ENCODE results near the gene POLD4.
"Not testable (repeated sequence)": the region's sequence is repeated elsewhere in the genome, so short reads cannot be mapped to it uniquely, and the experiment has no call there.

The POLD4 gene

DNA sequence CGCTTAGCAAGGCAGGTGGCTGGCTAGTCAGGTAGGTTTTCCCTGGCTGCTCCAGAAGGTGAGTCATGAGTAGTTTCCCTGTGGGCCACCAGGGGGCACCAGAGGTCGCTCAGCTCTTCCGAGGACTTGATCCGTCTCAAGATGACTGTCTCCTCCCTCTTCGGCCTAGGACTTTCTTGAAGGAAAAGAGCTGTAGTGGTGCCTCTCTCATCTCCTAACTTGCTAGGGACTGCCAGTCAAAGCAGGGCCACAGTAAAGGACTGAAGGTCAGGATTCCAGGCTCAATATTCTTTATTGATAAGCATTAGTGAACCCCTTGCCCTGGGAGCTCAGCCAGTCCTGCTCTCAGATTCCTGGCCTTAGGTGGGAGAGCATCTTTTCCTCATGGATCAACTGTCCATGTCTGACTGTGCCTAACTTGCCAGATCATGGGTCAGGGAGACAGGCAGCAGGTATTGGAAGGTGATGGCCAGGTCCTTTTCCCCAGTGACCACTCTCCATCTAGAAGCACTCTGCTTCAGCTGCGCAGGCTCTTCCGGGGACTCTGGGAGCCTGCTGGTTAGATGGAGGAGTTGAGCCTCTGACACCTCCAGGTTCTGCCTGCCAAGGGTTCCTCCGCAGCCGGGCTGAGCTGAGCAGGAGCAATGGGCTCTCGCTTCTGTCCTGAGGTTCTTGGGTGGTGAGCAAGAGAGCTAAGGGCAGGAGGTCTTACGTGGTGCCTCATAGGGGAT lies 1.9 kb downstream of the POLD4 start:
- peak; percentile 44 to 77 (median 52) for DNase-seq

DNA sequence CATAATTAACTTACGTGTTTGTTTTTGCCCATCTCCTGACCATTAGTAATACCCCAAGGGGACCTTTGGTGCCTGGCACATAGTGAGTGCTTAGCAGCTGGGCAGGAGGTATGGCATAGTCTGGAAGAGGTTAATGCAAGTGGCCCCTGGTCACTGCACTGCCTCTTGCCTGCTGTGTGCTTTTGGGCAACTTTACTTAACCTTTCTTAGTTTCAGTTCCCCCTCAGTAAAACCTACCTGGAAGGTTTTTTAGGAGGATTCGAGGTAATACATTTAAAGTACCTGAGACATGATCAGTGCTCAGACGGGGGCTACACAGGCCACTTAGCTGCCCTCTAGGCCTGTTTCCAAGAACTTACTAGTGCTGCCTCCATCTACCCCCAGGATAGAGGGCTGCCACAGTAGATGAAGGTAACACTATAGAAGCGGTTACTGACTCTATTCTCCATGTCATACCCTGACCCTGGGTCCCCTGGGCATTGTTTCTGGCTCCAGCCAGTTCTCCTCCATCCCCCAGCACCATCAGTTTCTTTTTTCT lies 3.3 kb downstream of the POLD4 start:
- DNase-seq, result no peak

DNA sequence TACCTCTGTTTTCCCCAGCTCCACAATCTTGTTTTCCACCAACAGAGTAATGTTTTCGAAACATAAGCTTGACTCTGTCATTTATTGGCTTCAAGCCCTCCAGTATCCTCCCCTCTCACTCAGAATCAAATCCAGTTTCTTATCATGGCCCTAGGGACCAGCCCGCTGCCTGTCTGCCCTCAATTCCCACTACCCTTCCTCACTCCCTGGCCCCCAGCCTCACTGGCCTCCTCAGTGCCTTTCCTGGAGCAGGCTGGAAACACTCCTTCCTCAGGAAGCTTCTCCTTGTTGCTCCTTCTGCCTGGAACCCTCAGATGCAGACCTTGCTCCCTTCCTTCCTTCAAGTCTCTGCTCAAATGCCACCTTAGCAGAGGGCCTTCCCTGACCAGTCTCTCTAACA lies 3.9 kb downstream of the POLD4 start:
- DNase-seq, result no peak

DNA sequence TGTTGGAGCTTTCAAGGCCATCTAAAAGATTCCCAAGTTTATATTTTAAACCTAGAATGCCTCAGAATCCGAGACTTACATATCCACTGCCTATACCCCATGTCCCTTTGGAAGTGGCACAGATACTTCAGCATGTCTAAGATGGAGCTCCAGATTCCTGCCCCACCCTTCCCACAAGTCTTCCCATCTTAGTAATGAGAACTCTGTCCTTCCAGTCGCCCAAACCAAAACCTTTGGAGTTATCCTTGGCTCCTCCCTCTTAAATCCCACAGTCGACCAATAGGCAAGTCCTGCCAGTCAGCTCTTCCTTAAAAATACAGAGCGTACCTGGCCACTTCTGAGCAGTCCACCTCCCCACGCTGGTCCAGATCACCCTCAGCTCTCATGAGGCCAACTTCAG lies 4.3 kb downstream of the POLD4 start:
- DNase-seq, result no peak

DNA sequence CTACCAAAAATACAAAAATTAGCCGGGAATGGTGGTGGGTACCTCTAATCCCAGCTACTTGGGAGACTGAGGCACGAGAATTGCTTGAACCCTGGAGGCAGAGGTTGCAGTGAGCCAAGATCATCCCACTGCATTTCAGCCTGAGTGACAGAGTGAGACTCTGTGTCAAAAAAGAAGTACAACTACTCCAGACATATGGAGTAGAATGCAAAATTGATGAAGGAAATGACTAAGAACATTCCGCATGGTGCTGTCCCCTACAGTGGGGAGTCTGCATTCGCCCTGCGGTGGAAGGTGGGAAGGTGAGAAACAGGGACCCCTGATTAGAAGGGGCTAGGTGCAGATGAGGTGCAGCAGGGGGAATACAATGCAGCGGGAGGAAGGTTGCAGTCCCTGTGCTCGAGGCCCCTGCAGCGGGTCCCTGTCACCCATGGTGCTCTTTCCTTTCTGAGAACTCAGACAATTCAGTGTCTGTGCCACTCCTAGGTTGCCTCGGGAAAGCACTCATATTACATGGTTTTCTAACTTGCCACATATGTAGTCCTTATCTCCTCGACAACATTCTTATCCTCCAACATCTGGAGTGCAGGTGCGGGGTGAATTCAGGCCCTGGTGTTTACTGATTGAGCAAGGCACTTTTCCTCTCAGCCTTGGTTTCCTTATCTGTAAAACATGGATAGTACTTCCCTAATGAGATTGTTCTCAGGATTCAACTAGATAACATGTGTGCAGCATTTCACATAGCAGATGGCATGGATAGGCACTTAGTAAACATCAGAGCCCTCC lies 5.2 kb downstream of the POLD4 start:
- no peak for DNase-seq

DNA sequence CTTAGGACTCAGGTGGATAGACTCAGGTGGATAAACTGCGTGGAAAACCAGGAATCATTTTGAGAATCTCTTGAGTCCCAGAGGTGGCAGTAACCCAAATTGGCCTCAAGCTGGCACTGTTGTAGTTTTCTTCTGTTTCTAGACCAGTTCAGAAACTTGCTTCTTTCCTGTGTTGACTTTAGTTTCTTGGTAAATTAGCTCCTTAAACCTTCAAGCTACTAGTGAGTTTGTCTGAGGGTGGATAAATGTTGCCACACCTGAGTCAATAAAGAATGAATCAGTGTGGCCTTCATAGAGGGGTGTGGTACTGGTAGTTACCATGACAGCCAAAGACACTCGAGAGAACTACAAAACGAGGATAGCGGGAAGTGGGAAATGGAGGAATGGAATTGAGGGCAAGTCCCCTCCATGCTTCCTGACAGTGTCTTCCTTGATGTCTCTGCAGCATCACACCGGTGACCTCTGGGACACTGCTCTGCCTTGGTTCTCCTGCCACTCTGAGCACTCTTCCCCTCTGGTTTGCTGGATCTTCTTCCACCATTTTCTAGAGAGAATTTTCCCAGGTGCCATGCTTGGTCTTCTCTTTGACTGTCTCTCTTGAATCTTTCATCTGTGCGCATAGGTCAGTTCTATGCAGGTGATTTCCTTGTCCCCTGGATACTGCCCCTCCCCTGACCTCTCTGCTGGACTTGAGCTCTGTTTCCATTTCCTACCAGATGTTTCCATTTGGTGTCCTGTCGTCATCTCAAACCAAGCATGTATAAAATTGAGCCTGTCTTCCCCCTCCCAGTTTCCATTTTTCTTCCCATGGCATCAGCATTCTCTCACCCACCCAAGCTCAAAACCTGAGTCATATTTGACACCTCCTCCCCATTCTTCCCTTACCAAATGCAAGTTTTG lies 7.2 kb downstream of the POLD4 start:
- peak in 1 of 5 experiments; percentile 50 for DNase-seq

DNA sequence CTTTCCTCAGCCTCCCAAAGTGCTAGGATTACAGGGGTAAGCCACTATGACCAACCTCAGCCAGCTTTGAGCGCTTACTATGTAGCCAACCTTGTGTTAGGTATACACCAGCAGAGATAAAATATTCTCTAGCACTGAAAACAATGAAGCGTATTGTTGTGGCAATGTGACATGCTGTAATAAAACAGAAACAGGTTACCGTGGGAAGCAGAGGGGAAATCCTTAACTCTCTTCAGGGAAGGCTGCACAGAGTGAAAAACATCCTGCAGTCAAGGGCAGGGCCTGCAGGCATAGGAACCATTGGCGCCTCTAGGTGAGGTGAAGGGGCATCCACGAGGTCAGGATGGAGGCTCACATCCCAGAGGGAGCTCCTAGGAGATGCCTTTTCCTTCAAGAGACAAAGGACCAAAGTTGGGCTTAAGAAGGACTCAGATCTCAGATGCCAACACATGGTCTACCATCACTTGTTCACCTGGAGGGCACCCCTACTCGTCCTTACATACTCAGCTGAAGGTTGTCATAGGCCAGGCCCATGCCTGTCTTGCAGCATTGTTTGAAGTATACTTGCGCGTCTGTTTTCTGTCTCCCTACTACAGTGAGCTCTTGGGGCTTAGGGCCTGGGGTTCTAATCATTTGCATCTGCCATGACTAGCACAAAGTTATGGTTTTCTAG lies 8.0 kb downstream of the POLD4 start:
- no peak for DNase-seq

DNA sequence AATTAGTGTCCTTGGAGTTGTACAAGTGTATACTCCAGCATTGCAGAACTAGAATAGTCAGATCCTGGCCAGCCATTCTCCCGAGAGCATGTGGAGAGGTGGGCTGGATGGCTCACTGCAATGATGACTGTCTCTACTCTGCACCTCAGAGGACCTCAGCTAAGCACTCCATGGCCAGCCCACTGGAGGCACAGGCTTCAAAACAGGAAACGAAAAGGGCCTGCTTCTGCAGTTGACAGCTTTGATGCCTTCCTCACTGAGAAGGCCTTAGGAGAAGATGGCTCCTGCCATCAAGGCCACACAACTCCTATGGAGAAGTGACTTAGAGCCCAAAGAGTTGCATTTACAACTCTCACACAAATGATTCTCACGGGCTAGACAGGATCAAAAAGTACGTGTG lies 9.1 kb downstream of the POLD4 start:
- DNase-seq, result peak in 1 of 5 experiments; percentile 51

DNA sequence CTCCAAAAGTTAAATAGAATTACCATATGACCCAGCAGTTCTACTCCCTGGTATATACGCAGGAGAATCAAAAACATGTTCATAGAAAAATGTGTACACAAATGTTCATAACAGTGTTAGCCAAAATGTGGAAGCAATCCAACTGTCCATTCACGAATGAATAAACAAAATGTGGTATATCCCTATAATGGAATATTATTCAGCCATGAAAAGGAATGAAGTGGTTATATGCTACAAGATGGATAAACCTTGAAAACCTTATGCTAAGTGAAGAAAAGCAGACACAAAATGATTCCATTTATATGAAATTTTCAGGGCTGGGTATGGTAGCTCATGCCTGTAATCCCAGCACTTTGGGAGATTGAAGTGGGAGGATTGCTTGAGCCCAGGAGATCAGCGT lies 16.1 kb downstream of the POLD4 start:
- DNase-seq, result no peak

DNA sequence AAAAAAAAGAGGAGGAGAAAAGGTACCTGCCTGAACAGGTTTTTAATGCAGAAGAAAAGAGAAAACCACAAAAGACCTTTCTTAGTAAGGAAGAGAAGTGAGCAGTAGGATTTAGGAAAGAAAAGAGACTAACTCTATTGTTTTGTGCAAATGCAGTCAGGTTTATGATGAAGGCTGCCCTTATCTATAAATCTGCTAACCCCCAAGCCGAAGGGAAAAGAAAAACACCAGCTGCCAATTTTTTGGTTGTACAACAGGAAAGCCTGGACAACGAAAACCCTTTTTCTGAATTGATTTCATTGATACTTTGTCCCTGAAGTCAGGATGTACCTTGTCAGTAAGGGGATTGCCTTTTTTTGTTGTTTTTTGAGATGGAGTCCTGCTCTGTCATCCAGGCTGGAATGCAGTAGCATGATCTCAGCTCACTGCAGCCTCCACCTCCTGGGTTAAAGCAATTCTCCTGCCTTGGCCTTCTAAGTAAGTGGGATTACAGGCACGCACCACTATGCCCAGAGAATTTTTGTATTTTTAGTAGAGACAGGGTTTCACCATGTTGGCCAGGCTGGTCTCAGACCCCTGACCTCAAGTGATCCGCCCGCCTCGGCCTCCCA lies 21.2 kb downstream of the POLD4 start:
- DNase-seq, result no peak

DNA sequence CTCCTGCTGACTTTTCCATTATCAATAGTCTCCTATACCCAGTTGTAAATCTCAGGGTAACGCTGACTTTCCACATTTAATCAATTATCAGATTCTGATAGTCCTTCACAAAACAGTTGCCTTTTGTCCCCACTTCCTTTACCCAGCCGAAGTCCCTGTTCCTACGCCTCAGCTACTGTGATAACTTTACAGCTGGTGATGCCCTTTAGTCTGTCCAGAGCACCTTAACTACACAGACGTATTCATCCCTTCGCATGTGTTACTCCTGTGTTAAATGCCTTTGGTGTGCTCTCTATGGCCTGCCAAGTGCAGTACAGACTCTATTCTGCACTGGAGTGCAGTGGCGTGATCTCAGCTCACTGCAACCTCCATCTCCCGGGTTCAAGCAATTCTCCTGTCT lies 29.8 kb downstream of the POLD4 start:
- DNase-seq, result no peak

DNA sequence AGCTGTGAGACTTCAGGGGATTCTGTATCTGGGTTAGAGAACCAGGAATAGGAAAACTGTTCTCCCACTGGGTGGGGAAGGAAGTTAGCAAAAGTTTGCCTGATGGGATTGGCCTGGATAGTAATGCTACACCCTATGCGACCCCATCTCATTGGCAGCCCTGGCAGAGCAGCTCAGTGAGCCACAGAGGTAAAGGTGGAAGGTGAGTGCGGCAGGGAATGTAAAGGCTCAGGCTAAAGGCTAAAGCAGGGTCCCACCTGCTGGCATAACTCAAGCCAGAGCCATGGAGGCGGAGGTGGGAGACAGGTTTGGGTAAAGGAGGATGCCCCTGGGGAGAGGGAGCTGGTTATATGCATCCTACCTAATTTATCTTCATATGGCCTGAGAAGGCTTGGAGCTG lies 31.3 kb downstream of the POLD4 start:
- no peak for DNase-seq

DNA sequence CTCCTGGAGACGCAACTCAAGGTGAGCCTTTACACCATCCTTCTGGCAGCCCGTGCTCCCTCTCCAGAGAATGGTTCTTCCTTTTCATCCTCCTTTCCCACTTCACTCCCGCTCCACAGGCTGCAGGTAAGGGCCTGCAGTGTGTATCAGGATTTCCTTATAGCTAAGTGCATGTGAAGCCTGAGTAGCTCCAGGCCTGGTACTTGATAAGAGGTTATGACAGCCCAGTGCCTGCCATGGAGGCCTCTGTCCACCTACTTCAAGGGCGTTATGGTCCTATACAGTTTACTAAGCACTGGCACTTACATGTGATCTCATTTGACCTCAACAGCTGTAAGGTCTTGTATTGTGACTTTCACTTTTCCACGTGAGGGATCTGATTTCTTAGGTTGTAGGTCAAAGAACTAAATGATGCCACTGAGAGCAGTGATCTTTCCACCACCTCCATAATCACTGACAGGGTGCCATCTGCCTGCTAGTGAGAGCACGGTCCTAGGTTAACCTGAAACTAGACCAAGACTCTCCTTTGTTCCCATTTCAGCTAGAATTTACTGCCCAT lies 32.0 kb downstream of the POLD4 start:
- no peak for DNase-seq

DNA sequence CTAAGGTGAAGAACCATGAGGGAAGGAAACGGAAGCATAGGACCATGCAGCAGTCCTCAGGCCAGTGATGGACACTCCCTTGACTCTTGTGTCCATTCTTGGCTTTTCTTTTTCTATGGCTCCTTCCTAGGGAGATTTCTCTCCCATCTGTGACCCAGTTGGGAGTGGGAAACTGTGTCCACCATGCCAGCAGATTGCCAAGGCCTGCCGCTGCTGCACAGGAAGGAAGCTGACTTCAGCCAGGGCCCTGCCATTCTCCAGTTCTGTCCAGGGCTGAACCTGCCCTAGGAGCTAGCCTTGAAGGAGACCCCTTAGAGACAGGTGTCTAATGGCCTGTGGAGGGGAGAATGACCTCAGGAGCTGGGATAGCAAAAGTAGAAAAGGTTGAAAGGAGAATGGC lies 32.7 kb downstream of the POLD4 start:
- DNase-seq, result no peak

DNA sequence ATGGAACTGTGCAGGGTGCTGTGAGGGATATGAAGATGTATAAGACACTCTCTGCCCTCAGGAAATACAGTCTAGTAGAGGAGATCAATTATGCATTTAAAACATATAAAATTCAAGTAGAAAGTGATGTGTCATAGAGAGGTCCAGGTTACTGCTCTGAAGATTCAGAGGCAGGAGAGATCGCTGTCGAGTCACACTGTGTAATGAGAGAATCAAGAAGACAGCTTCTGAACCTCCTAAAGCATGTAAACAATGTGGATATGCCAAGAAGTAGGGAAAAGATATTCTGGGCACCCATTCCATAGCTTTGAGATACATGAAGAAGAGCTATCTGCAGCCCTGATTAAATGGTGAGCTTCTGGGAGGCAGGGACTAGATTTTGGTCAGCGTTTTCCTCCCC lies 33.3 kb downstream of the POLD4 start:
- DNase-seq, result no peak

DNA sequence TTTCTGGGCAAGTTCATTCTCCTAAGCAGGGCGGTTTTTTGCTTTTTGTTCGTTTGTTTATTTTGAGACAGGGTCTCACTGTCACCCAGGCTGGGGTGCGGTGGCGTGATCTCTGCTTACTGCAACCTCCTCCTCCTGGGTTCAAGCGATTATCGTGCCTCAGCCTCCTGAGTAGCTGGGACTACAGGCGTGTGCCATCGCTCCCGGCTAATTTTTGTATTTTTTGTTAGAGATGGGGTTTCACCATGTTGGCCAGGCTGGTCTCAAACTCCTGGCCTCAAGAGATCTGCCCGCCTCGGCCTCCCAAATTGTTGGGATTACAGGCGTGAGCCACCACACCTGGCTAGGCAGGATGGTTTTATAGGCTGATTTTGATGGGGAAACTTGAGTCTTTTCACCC lies 34.5 kb downstream of the POLD4 start:
- not testable (repeated sequence) for DNase-seq

DNA sequence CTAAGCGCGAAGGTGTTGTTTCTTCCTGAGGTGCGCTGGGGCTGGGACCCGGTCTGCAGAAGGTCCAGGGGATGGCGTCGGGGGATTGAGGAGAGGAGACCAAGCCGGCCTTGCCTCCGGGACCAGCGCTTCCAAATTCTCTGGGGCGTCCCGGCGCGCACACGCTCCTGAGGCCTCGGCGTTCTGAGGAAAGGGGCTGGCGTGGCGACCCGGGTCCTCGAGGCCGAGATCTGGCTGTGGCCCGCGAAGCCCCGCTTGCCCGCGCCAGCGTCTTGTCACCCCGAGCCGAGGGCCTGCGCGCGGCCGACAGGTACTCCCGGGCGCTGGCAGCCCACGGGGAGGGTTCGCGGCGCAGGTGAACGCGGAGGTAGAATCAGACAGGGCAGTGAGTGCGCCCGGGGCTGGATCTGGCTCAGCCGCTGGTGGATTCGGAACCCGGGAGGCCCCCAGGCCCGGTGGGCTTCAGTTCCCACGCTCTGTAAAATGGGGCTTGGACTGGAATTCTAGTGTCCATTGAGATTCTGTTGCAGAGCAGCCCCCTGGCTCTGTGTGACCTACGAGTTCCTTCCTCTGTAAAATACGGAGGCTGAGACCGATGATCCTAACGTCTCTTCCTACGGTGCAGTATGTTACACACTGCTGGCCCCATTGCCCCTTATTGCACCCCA lies 35.3 kb downstream of the POLD4 start:
- peak in 1 of 5 experiments; percentile 30 for DNase-seq

DNA sequence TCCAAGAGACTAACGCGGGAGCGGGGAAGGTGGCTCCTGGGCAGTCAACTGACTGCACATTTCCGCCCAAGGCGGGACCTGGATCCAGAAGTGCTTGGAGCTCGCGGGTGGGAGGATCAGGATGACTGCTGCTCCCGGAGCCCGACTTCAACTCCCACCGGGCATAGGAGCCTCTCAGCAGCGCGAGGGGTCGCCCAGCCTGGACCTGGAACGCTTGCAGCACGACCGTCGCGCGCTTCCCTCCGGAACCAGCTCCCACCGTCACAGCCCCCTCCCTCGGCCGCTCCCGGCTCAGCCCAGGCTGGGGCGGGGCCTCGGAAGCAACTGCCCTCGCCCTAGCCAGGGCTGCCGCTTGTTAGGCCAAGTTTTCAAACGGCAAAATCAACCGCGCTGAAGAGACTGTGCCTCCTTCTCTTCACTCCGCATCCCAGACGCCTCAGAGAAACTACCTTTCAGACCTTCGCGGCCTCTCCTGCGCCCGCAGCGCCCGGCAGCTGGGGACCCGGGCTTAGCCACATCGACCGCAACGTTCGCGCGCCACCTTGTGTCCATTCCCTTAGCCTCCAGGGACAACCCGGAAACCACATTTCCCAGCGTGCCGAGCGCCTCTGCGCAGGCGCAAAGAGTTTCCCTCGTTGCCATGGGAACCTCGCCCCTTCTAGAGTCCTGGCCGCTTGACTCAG lies 36.0 kb downstream of the POLD4 start:
- peak; percentile 94 to 97 (median 96) for DNase-seq

DNA sequence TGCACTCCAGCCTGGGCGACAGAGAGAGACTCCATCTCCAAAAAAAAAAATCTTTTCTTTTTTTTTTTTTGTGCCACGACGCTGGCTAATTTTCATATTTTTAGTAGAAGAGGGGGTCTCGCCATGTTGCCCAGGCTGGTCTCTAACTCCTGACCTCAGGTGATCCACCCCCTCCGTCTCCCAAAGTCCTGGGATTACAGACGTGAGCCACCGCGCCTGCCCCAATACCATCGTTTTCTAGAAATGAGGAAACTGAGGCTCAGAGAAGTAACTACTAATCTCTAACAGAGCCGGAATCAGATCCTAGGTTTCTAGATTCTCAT lies 36.5 kb downstream of the POLD4 start:
- no peak for DNase-seq

DNA sequence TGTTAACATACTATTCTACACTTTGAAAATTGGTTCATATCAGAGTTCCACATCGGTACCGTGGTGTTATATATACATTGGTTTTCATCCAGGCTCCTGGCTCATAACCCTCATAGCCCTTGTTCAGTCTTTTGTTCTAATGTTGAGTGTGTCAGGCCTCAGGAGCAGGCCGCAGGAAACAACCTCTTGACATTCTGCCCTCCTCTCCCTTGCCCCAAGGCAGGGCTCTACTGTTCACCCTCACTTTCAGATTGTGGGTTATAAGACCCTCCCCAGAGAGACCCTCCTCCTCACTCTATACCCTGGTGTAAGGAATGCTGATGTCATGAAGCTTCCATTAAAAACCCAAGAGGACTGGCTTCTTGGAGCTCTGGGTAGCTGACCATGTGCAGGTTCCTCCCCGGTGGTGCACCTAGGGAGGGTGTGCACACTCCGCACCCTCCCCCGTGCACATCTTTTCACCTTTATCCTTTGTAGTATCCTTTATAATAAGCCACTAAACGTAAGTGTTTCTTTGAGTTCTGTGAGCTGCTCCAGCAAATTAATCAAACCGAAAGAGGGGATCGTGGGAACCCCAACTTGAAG lies 37.9 kb downstream of the POLD4 start:
- DNase-seq, result no peak
